ENCODE measurements around the gene LMAN2. TPM values are rescaled to one million over a fixed set of nuclear protein-coding genes. Genes with fewer than 3 reads are reported as not detected.

The LMAN2 gene
- total RNA-seq, 2 donors from 2014 or later, result 159 to 167 TPM

- Histone ChIP-seq H3K4me1 (ENCODE audit: control insufficient read depth in 1 of 2, low read depth in 2 of 2) (peaks cover 7 to 20% of the 10 kb centered on the region in 2 donors), H3K9me3 (no peaks in the 10 kb centered on the region), H3K36me3 (no peaks in the 10 kb centered on the region), H3K4me3 (no peak overlapping the region), H3K27ac (no peak overlapping the region), H3K27me3 (replicated peaks; ENCODE audit: insufficient read depth) (no peaks in the 10 kb centered on the region)
- TF ChIP-seq, protein P1, sequence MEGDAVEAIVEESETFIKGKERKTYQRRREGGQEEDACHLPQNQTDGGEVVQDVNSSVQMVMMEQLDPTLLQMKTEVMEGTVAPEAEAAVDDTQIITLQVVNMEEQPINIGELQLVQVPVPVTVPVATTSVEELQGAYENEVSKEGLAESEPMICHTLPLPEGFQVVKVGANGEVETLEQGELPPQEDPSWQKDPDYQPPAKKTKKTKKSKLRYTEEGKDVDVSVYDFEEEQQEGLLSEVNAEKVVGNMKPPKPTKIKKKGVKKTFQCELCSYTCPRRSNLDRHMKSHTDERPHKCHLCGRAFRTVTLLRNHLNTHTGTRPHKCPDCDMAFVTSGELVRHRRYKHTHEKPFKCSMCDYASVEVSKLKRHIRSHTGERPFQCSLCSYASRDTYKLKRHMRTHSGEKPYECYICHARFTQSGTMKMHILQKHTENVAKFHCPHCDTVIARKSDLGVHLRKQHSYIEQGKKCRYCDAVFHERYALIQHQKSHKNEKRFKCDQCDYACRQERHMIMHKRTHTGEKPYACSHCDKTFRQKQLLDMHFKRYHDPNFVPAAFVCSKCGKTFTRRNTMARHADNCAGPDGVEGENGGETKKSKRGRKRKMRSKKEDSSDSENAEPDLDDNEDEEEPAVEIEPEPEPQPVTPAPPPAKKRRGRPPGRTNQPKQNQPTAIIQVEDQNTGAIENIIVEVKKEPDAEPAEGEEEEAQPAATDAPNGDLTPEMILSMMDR (IDR thresholded peaks at IDR 0.05), result no peak
- DNase-seq (ENCODE audit: low spot score) (no peak), ATAC-seq (ENCODE audit: insufficient number of reproducible peaks, low FRiP score, low read depth) (no peak)
Measured at GRCh38 chr5:177369645-177370440, 18.4 kb upstream of the LMAN2 start.

GRCh38 chr5:177368869-177369644 is 17.6 kb upstream of the LMAN2 start:
- ATAC-seq (ENCODE audit: insufficient number of reproducible peaks, low FRiP score, low read depth) (no peak), DNase-seq (ENCODE audit: low spot score) (no peak)
- Histone ChIP-seq H3K4me1 (ENCODE audit: control insufficient read depth in 1 of 2, low read depth in 2 of 2) (peaks cover 7 to 20% of the 10 kb centered on the region in 2 donors), H3K27me3 (replicated peaks; ENCODE audit: insufficient read depth) (no peaks in the 10 kb centered on the region), H3K4me3 (no peak overlapping the region), H3K36me3 (no peaks in the 10 kb centered on the region), H3K9me3 (no peaks in the 10 kb centered on the region), H3K27ac (no peak overlapping the region)
- TF ChIP-seq, protein P1 (IDR thresholded peaks at IDR 0.05), result peak; percentile 47

GRCh38 chr5:177367981-177368868 is 16.8 kb upstream of the LMAN2 start:
- H3K9me3 ChIP-seq, result no peaks in the 10 kb centered on the region
- DNase-seq (ENCODE audit: low spot score) (no peak), ATAC-seq (ENCODE audit: insufficient number of reproducible peaks, low FRiP score, low read depth) (no peak)
- no peak overlapping the region for H3K4me3 ChIP-seq
- peaks cover 12 to 26% of the 10 kb centered on the region in 2 donors for H3K4me1 ChIP-seq (ENCODE audit: control insufficient read depth in 1 of 2, low read depth in 2 of 2)
- TF ChIP-seq, protein P1 (IDR thresholded peaks at IDR 0.05), result no peak
- H3K36me3 ChIP-seq, result no peaks in the 10 kb centered on the region
- no peak overlapping the region for H3K27ac ChIP-seq
- H3K27me3 ChIP-seq (replicated peaks; ENCODE audit: insufficient read depth), result no peaks in the 10 kb centered on the region

- no peaks in the 10 kb centered on the region for H3K9me3 ChIP-seq
- peak overlapping the region in 1 of 2 donors; percentile 87 for H3K27ac ChIP-seq
- no peaks in the 10 kb centered on the region for H3K27me3 ChIP-seq (replicated peaks; ENCODE audit: insufficient read depth)
- H3K4me1 ChIP-seq (ENCODE audit: control insufficient read depth in 1 of 2, low read depth in 2 of 2), result peaks cover 16 to 32% of the 10 kb centered on the region in 2 donors
- no peak for ATAC-seq (ENCODE audit: insufficient number of reproducible peaks, low FRiP score, low read depth)
- TF ChIP-seq, protein P1 (IDR thresholded peaks at IDR 0.05), result no peak
- no peak for DNase-seq (ENCODE audit: low spot score)
- no peaks in the 10 kb centered on the region for H3K36me3 ChIP-seq
- peak overlapping the region; percentile 75 for H3K4me3 ChIP-seq
Measured at GRCh38 chr5:177367323-177367848, 15.9 kb upstream of the LMAN2 start.

Measured in thoracic aorta (tissue), 2 donors.